Ovary (tissue), 9 donors: Measurements from ENCODE around the gene TAGLN2. TPM values are rescaled to one million over a fixed set of nuclear protein-coding genes. Genes with fewer than 3 reads are reported as not detected.

ENCODE experiments used
- DNase-seq, 5 donors: peaks; one replicate each; pipeline ENCODE4 v3.0.0-alpha.2; 2019 to 2020
- H3K27ac ChIP-seq, 2 donors: fragments of 200-600 bp; one replicate each; pipeline versions ENCODE4 v1.5.1 to v1.8.0; 2019 to 2022
- H3K27me3 ChIP-seq: fragments of 200-600 bp; one replicate; pipeline ENCODE4 v1.8.0; 2022
- H3K36me3 ChIP-seq: fragments of 200-600 bp; sonication (generic); one replicate; pipeline ENCODE4 v1.5.1; 2019
- H3K4me1 ChIP-seq: one replicate; pipeline ENCODE4 v1.8.1; 2013; ENCODE audit warnings: mild to moderate bottlenecking, moderate library complexity; ENCODE audit not compliant: insufficient read depth
- H3K4me3 ChIP-seq: fragments of 200-600 bp; sonication (generic); one replicate; pipeline ENCODE4 v1.5.1; 2017
- H3K9me3 ChIP-seq, 2 donors: fragments of 200-600 bp in 1 of 2; sonication (generic) in 1 of 2; one replicate each; pipeline versions ENCODE4 v1.5.1 to v1.8.1; 2013 to 2019; ENCODE audit warnings: mild to moderate bottlenecking in 1 of 2, moderate library complexity in 1 of 2
- CTCF ChIP-seq, 3 donors: fragments of 450-650 bp in 2 of 3; fragments of 200-600 bp in 1 of 3; IDR thresholded peaks; one replicate each; pipeline versions ENCODE4 v1.5.1 to v1.8.0; 2016 to 2022; ENCODE audit warnings: antibody characterized with exemption in 3 of 3, mild to moderate bottlenecking in 1 of 3
- EP300 ChIP-seq: sonication (generic); formaldehyde crosslinking; IDR thresholded peaks from one replicate; pipeline ENCODE4 v1.6.1; 2017; ENCODE audit warnings: antibody characterized with exemption
- POLR2A ChIP-seq: fragments of 450-650 bp; IDR thresholded peaks from one replicate; pipeline ENCODE4 v1.6.1; 2017; ENCODE audit warnings: antibody characterized with exemption, mild to moderate bottlenecking, moderate library complexity
- WGBS, 3 donors: extraction: QIAGEN DNeasy Blood & Tissue Kit in 1 of 3; methylation state at CpG; one replicate each; pipeline versions ENCODE4 v1.1.5 to v1.1.7; 2013 to 2017; 5-methylcytosine and 5-hydroxymethylcytosine counted together
- intact Hi-C, 4 donors: fragments of 100-400 bp; cut with DNase I; formaldehyde crosslinking; loops; one replicate each; pipeline versions ENCODE4 v1.11.0 to v1.15.1; 2022 to 2023
- microRNA-seq, 3 donors: library from miRNA; unstranded; fragments of <30 nt; microRNA quantifications; one replicate each; pipeline versions ENCODE4 to v1.2.0, GENCODE V29; 2019 to 2020
- polyA plus RNA-seq, 2 donors: library from polyadenylated mRNA; stranded (reverse); fragments of 200-250 nt in 1 of 2; fragments of 350-450 nt in 1 of 2; fragmentation: Illumina TruSeq in 1 of 2; extraction: RNeasy Lipid Tissue Mini Kit (QIAGEN cat#74804) in 1 of 2; gene quantifications; one replicate each; pipeline ENCODE4 v1.2.3, GENCODE V29; 2013 to 2014
- small RNA-seq: library from RNA; depleted of rRNA; stranded (forward); fragments of <200 nt; gene quantifications from one replicate; pipeline ENCODE3, GENCODE V24; 2016
- total RNA-seq, 7 donors: library from RNA; depleted of rRNA in 2 of 7; stranded (reverse); fragments of >200 nt in 2 of 7; fragmentation: NEBNext Ultra II Directional in 3 of 7; extraction: Animal tissue kit (Norgen Biotek cat#: 25700) in 3 of 7; gene quantifications; one replicate each; pipeline versions ENCODE4 v1.1.0 to v1.2.4, GENCODE V29; 2016 to 2023
- donor health status: DM: no; HTN: no; CAD: no; lungs with moderate emphysema.
- donor health status: DM: no; HTN: no; CAD: no.
- donor health status: Bipolar disorder and iron deficiency.
- donor health status: DM: yes; HTN: yes; CAD: no.
- donor health status: DM: no; HTN: no; CAD: no.
- donor health status: DM: yes; HTN: yes; CAD: no.

TAGLN2 gene
- total and polyA plus RNA-seq, 9 donors, result 81.8 to 266 (median 174) TPM

- Histone ChIP-seq H3K36me3 (no peaks in the 10 kb centered on the region), H3K9me3 (no peaks in the 10 kb centered on the region), H3K27me3 (no peaks in the 10 kb centered on the region), H3K4me1 (peaks cover 4% of the 10 kb centered on the region), H3K27ac (no peak overlapping the region), H3K4me3 (no peak overlapping the region)
- intact Hi-C loops, result no loop called here
- WGBS, 3 donors, result 28 to 74% (median 40%) methylated on average over 4 of the region's 4 CpGs
- DNase-seq, result peak in 1 of 5 donors; percentile 28
- no peak for TF ChIP-seq CTCF (IDR thresholded peaks at IDR 0.05)
- no peak for TF ChIP-seq EP300
- no peak for TF ChIP-seq POLR2A
Observed at GRCh38 chr1:159869173-159869572, 56.1 kb downstream of the TAGLN2 start.

GRCh38 chr1:159868766-159869165, 56.5 kb downstream of the TAGLN2 start:
- intact Hi-C loops, result no loop called here
- Histone ChIP-seq H3K27ac (no peak overlapping the region), H3K9me3 (no peaks in the 10 kb centered on the region), H3K27me3 (no peaks in the 10 kb centered on the region), H3K4me1 (peaks cover 4% of the 10 kb centered on the region), H3K4me3 (no peak overlapping the region), H3K36me3 (no peaks in the 10 kb centered on the region)
- no peak for DNase-seq
- 26 to 43% (median 33%) methylated on average over 3 of the region's 3 CpGs for WGBS, 3 donors
- TF ChIP-seq EP300 (no peak), POLR2A (no peak), CTCF (IDR thresholded peaks at IDR 0.05) (no peak)

Small RNA genes within 50 kb of the gene (microRNA-seq; reads per million reads assigned to microRNA genes)
- gene MIR4259, result 0 to 0.38 (median 0) reads per million in 3 donors

Small RNA genes within 50 kb of the gene (small RNA-seq; reads per million reads assigned to genes)
- gene MIR4259, result not detected

Other genes with a start within 250 kb of the TAGLN2 start
- 1 to 10 TPM in 2 of 7 donors, under 1 TPM in 2, not detected in 3; 0.96 to 1.7 (median 1.2) TPM for gene CRP, start 210.9 kb downstream of the TAGLN2 start, total RNA-seq
- not detected for gene CRP, start 210.9 kb downstream of the TAGLN2 start, polyA plus RNA-seq
- 100 to 1,000 TPM in 1 of 7 donors, 10 to 100 TPM in 6; 26.9 to 115 (median 37.5) TPM for gene DUSP23, start 144.5 kb downstream of the TAGLN2 start, total RNA-seq
- 10 to 100 TPM; 32.6 to 63.8 TPM for gene DUSP23, start 144.5 kb downstream of the TAGLN2 start, polyA plus RNA-seq
- gene FCRL6, start 123.1 kb downstream of the TAGLN2 start, total RNA-seq, result under 1 TPM in 5 of 7 donors, not detected in 2; 0.17 to 0.48 (median 0.20) TPM
- gene FCRL6, start 123.1 kb downstream of the TAGLN2 start, polyA plus RNA-seq, result 1 to 10 TPM in 1 of 2 donors, under 1 TPM in 1; 0.08 to 2.3 TPM
- 1 to 10 TPM in 3 of 7 donors, under 1 TPM in 4; 0.43 to 6.2 (median 0.72) TPM for gene SLAMF8, start 98.6 kb downstream of the TAGLN2 start, total RNA-seq
- 1 to 10 TPM in 1 of 2 donors, under 1 TPM in 1; 0.73 to 8.4 TPM for gene SLAMF8, start 98.6 kb downstream of the TAGLN2 start, polyA plus RNA-seq
- gene VSIG8, start 62.9 kb downstream of the TAGLN2 start, total RNA-seq, result under 1 TPM in 5 of 7 donors, not detected in 2; 0.18 to 0.48 (median 0.23) TPM
- under 1 TPM in 1 of 2 donors, not detected in 1; 0.06 TPM for gene VSIG8, start 62.9 kb downstream of the TAGLN2 start, polyA plus RNA-seq
- gene CFAP45, start 25.3 kb downstream of the TAGLN2 start, total RNA-seq, result 10 to 100 TPM in 1 of 7 donors, 1 to 10 TPM in 6; 1.1 to 16.7 (median 1.5) TPM
- under 1 TPM; 0.30 to 0.50 TPM for gene CFAP45, start 25.3 kb downstream of the TAGLN2 start, polyA plus RNA-seq
- gene IGSF9, start 20.1 kb upstream of the TAGLN2 start, total RNA-seq, result 10 to 100 TPM in 1 of 7 donors, 1 to 10 TPM in 5, under 1 TPM in 1; 0.83 to 14.0 (median 2.0) TPM
- under 1 TPM; 0.10 to 0.87 TPM for gene IGSF9, start 20.1 kb upstream of the TAGLN2 start, polyA plus RNA-seq
- gene SLAMF9, start 28.7 kb upstream of the TAGLN2 start, total RNA-seq, result not detected
- gene SLAMF9, start 28.7 kb upstream of the TAGLN2 start, polyA plus RNA-seq, result not detected
- gene PIGM, start 106.5 kb upstream of the TAGLN2 start, total RNA-seq, result 1 to 10 TPM; 3.8 to 7.4 (median 5.9) TPM
- gene PIGM, start 106.5 kb upstream of the TAGLN2 start, polyA plus RNA-seq, result 1 to 10 TPM; 2.7 to 7.1 TPM
- gene KCNJ10, start 144.7 kb upstream of the TAGLN2 start, total RNA-seq, result under 1 TPM in 2 of 7 donors, not detected in 5; 0.15 to 0.18 TPM
- under 1 TPM; 0.02 to 0.28 TPM for gene KCNJ10, start 144.7 kb upstream of the TAGLN2 start, polyA plus RNA-seq
- gene KCNJ9, start 156.0 kb upstream of the TAGLN2 start, total RNA-seq, result not detected
- gene KCNJ9, start 156.0 kb upstream of the TAGLN2 start, polyA plus RNA-seq, result under 1 TPM in 1 of 2 donors, not detected in 1; 0.01 TPM
- 10 to 100 TPM; 24.2 to 45.6 (median 34.2) TPM for gene IGSF8, start 173.1 kb upstream of the TAGLN2 start, total RNA-seq
- 10 to 100 TPM in 1 of 2 donors, 1 to 10 TPM in 1; 7.3 to 36.7 TPM for gene IGSF8, start 173.1 kb upstream of the TAGLN2 start, polyA plus RNA-seq
- gene ATP1A2, start 190.3 kb upstream of the TAGLN2 start, total RNA-seq, result 10 to 100 TPM in 4 of 7 donors, 1 to 10 TPM in 3; 3.0 to 34.0 (median 15.0) TPM
- gene ATP1A2, start 190.3 kb upstream of the TAGLN2 start, polyA plus RNA-seq, result 10 to 100 TPM; 10.4 to 38.6 TPM
- under 1 TPM in 1 of 7 donors, not detected in 6; 0.22 TPM for gene ATP1A4, start 226.1 kb upstream of the TAGLN2 start, total RNA-seq
- under 1 TPM in 1 of 2 donors, not detected in 1; 0.37 TPM for gene ATP1A4, start 226.1 kb upstream of the TAGLN2 start, polyA plus RNA-seq